ENCODE data around the gene LTF.
"Not testable (repeated sequence)": the region's sequence is repeated elsewhere in the genome, so short reads cannot be mapped to it uniquely, and the experiment has no call there.

Gene LTF

GRCh38 chr3:46464326-46465195 lies at the start of gene LTF:
LTF (minus strand) TSS chr3:46464905; CDS start chr3:46464867, 38 bp downstream.
- no peak for DNase-seq (ENCODE audit: low read depth, low spot score)

DNA sequence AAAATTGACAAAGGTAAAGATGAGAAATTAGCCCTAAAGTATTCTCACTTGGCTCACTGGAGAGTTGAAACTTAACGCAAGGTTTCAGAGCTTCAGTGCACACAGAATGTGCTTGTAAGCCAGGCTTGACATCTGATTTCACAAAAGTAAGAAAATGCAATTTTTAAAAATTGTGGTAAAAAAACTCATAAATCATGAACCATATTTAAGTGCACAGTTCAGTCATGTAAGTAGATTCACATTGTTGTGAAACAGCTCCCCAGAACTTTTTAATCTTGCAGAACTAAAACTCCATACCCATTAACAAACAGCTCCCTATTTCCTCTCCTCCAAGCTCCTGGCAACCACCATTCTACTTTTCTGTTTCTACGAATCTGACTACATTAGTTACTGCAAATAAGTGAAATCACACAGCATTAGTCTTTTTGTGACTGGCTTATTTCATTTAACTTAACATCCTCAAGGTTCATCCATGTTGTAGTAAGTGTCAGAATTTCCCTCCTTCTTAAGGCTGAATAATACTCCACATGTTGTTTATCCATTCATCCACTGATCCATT lies 47.6 kb upstream of the LTF start:
- no peak for DNase-seq (ENCODE audit: low read depth, low spot score)

DNA sequence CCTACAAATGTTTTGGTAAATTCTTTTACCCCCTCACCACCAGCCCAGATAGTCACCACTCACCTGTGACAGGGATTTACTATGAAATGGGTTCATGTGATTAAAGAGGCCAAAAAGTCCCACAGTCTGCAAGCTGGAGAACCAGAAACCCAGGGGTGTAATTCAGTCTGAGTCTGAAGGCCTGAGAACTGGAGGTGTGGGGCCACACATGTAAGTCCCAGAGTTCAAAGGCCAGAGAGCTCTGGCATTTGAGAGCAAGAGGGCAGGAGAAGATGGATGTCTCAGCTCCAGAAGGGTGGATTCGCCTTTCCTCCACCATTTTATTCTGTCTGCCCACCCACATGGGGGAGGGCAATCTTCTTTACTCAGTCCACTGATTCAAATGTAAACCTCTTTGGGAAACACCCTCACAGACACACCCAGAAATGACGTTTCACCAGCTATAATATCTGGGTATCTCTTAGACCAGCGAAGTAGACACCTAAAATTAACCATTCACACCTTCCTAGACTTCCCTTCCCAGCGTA lies 45.0 kb upstream of the LTF start:
- DNase-seq (ENCODE audit: low read depth, low spot score), result no peak

- no peak for DNase-seq (ENCODE audit: low read depth, low spot score)
Observed at GRCh38 chr3:46508850-46509591, 44.3 kb upstream of the LTF start.

DNA sequence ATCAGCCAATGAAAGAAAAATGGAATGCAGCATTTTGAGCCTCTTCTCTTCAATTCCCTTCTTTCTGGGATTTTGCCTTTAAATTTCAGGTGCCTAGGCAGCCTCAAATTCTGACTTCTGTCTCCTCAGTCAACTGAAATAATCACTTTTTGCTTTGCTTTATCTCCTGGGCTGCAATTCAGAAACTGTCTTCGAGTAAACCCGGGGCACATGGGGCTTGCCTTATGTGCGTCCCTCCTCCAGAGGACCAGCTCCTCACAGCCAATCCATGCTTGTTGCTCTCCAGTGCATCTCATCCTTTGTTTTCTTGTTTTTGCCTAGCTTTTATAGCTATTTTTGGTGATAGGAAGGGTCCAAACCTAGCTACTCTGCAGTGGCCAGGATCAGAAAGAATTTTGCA lies 41.8 kb upstream of the LTF start:
- no peak for DNase-seq (ENCODE audit: low read depth, low spot score)

GRCh38 chr3:46505953-46506352 lies 41.2 kb upstream of the LTF start:
- DNase-seq (ENCODE audit: low read depth, low spot score), result no peak

DNA sequence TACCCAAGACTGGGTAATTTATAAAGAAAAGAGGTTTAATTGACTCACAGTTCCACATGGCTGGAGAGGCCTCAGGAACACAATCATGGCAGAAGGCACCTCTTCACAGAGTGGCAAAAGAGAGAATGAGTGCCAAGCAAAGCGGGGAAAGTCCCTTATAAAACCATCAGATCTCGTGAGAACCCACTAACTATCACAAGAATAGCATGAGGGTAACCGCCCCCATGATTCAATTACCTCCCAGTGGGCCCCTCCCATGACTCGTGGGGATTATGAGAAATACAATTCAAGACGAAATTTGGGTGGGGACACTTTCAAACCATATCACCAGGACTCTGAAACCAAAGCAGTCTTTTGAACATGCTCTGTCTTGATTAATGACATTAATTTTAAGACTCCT lies 40.1 kb upstream of the LTF start:
- DNase-seq (ENCODE audit: low read depth, low spot score), result no peak

DNA sequence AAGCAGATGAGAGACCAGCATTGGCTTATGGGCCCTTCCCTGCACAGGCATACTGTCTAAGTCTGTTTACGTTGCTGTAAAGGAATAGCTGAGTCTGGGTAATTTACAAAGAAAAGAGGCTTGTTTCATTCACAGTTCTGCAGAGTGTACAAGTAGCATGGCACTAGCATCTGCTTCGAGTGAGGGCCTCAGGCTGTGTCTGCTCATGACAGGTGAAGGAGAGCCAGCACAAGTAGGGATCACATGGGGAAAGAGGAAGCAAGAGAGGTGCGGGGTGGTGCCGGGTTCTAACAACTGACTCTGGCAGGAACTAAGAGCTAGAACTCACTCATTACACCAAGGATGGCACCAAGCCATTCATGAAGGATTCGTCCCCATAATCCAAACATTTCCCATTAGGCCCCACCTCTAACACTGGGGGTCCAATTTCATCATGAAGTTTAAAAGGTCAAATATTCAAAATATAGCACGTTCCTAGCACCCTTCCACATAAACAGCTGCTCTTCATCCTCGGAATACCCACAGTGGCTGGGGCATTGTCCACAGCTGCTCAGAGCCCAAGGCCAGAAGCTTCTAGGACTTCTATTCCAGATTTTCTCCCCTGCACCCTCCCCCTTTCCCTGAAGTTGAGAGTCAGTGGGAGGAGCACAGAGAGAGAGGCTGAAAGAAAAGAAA lies 38.6 kb upstream of the LTF start:
- no peak for DNase-seq (ENCODE audit: low read depth, low spot score)

DNA sequence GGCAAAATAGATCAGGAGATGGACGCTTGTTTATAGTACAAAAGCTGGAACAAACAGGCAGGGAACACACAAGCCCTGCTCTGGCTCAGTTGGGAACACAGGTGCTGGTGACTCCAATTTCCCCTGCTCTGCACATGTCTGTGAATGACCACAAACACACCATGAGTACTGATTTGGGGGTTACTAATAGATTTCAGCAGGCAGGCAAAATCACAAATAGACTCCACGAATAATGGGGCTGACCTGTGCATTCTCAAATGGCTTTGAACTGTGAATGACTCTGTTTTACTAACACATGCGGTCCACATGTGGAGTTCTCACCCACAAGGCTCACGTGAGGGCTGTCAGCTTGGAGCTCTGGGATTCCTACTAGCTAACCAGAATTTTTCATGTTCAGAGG lies 37.0 kb upstream of the LTF start:
- no peak for DNase-seq (ENCODE audit: low read depth, low spot score)

GRCh38 chr3:46500656-46501635 lies 36.2 kb upstream of the LTF start:
- no peak for DNase-seq (ENCODE audit: low read depth, low spot score)

DNA sequence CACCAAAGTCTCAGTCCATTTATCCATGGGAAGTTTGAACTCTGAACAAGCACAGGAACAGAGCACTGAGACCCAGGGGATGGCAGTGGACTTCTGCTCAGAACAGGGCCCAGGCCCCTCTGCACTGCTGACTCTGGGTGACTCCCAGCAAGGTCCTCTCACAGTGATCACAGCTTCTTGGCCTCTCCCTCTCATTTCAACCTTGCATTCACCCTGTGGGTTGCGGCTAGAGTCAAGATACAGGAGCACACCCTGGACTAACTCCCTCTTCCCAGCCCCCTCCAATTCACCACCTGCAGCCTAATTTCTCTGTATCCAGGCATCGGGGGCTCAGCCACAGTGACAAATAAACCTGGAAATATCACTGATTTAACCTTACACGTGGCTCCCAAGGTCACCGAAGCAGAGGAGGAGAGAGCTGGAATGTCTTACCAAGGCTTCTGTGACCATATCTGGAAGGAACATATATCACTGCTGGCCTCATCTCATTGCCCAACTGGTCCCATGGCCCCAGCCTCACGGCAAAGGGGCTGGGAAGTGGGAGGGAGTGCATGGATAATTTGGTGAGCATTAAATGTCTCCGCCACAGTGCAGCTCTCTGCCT lies 34.3 kb upstream of the LTF start:
- no peak for DNase-seq (ENCODE audit: low read depth, low spot score)

- no peak for DNase-seq (ENCODE audit: low read depth, low spot score)
Observed at GRCh38 chr3:46497556-46498265, 33.0 kb upstream of the LTF start, which contains the start of gene RTP3. RTP3 (plus strand) TSS chr3:46497976; CDS start chr3:46498063, 87 bp downstream.

GRCh38 chr3:46496746-46497555 lies 32.2 kb upstream of the LTF start:
- no peak for DNase-seq (ENCODE audit: low read depth, low spot score)

DNA sequence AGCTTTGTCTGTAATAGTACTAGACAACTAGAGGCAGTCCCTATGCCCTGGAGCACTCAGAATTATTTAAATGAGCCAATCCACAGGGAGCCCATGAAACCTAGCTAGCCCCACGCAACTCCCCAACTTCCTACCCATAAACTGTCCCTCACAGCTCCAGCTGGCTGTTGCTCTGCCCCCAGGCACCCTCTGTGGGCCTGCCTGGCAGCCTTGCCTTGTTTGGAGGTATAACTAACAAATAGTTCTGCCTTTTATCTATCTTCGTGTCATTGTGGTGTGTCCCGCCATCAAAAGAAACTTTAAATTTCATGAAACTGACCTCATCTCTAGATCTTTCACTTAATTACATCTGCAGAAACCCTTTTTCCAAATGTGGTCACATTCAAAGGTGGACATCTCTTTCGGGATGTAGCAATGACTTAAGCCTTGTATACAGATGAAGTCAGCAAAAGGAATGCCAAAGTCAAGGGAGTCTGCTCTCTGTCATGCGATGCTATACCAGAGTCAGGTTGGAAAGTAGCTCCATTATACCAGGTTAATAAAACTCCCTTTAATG lies 31.3 kb upstream of the LTF start:
- no peak for DNase-seq (ENCODE audit: low read depth, low spot score)

- not testable (repeated sequence) for DNase-seq (ENCODE audit: low read depth, low spot score)
Observed at GRCh38 chr3:46494491-46494890, 29.8 kb upstream of the LTF start.

DNA sequence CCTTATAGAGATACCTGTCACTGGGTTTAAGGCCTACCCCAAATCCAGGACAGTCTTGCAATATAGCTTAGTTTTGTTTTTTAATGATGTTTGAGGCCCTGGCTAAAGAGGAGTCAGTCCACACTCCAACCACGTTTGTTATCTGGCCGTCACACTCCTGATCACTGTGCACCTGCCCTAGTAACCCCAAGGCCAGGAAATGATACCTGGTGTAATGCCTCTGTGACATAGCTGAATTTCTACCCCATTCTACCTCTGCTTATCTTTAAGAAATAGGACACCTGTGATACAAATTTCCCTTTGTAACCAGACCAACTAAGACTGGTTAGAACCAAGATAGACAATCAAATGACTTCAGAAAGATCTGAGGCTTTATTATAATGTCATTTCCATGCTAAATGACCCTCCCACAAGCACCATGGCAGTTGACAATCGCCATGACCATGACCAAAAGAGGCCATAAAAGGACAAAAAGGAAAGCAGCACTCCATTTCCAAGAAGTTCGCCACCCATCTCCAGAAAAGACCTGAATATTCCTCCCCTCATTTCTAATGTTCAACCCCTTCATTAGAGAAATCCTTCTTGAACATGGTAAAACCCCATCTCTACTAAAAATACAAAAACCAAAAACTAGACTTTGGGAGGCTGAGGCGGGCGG lies 28.3 kb upstream of the LTF start:
- DNase-seq (ENCODE audit: low read depth, low spot score), result no peak
